Activated CD4-positive, CD25-positive, alpha-beta regulatory T cell treated with anti-CD3 and anti-CD28 coated beads, Interleukin-2, amount 50 U/mL, for 24 hours (primary cell): ENCODE data around the gene DNMT1.
"Not testable (repeated sequence)": the region's sequence is repeated elsewhere in the genome, so short reads cannot be mapped to it uniquely, and the experiment has no call there.

Source experiments
- ATAC-seq, 2 donors: fragments of 150-1000 bp; cut with Tn5 transposase; one replicate each; pipeline ENCODE4 v1.10.0; 2021; ENCODE audit warnings: mild to moderate bottlenecking in 1 of 2, moderate library complexity in 1 of 2

The DNMT1 gene

DNA sequence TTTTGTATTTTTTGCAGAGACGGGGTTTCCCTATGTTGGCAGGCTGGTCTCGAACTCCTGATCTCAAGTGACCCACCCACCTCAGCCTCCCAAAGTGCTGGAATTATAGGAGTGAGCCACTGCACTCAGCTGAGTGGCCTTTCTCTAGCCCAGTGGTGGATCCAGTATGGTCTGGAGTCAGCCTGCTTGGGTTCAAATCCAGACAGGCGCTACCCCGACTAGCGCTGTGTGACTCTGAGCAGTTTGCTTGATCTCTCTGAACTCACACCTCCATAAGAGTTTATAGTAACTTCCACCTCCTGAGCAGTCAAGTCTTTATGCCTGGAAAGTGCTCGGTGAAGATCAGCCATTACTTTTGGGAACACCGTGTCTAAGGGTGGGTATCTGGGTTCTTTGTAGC lies 25.9 kb upstream of the DNMT1 start:
- ATAC-seq = no peak

- peak; percentile 58 to 84 for ATAC-seq
These were observed 24.9 kb upstream of the DNMT1 start for GRCh38 chr19:10219678-10220077.

DNA sequence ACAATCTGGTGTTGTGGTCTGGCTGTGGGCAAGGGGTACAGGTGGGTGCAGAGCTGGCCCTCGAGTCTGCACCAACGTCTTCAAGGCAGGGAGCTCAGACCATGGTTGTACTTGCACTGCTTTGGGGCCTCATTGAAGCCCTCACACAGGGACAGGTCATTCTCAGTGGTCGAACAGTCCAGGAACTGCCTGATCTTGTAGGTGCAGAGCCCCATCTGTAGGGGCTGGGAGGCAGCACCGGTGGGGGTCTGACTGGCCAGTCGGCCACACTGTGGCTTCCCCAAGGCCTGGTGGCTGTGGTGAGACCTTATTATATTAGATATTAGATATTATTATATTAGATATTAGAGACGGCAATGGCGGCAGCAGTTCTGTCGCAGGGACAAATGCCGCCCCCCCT lies 22.3 kb upstream of the DNMT1 start:
- no peak for ATAC-seq

- no peak for ATAC-seq
These were observed 20.0 kb upstream of the DNMT1 start for GRCh38 chr19:10214784-10215183.

DNA sequence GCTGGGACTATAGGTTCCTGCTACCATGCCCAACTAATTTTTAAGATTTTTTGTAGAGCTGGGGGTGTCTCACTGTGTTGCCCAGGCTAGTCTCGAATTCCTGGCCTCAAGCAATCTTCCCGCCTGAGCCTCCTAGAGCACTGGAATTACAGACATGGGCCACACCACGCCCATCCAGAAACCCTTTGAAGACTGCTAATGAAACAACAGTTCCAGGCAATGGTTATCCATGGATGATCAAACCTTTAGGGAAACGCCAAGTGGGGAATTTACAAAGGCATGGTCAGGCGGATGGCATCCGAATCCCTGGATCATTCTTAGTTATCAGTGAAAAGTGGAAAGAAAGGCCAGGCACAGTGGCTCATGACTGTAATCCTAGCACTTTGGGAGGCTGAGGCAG lies 16.9 kb upstream of the DNMT1 start:
- ATAC-seq = no peak

DNA sequence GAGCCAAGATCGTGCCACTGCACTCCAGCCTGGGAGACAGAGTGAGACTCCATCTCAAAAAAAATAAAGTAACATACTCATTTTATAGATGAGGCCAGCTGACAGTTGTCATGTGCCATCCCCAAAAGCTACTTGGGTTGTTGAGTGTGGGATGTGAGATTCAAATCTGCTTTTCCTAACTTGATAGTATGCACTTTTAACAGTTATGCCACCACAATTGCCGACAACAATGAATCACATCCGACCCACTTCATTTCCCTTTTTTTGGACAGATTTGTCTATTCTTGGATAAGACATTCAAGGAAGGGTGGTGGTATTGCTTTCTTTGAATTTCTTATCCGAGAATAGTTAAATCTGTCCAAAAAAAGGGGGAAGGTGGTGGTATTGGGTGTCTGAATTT lies 16.3 kb upstream of the DNMT1 start:
- no peak for ATAC-seq

- no peak for ATAC-seq
These were observed 14.6 kb upstream of the DNMT1 start for GRCh38 chr19:10209315-10209714.

DNA sequence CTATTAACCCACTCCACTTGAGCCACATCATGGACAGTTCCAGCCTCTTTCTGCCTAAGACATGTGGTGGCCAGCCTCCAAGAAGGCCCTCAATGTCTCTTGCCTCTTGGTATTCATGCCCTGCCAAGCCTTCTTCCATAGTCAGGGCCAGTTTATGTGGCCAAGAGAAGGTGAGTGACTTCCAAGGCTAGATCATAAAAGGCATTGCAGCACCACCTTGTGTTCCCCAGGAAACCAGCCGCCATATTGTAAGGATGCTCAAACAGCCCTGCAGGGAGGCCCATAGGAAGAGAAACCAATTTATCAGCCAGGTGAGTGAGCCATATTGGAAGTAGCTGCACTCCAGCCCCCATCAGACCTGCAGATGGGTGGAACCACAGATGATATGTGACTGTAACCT lies 12.3 kb upstream of the DNMT1 start:
- no peak for ATAC-seq

DNA sequence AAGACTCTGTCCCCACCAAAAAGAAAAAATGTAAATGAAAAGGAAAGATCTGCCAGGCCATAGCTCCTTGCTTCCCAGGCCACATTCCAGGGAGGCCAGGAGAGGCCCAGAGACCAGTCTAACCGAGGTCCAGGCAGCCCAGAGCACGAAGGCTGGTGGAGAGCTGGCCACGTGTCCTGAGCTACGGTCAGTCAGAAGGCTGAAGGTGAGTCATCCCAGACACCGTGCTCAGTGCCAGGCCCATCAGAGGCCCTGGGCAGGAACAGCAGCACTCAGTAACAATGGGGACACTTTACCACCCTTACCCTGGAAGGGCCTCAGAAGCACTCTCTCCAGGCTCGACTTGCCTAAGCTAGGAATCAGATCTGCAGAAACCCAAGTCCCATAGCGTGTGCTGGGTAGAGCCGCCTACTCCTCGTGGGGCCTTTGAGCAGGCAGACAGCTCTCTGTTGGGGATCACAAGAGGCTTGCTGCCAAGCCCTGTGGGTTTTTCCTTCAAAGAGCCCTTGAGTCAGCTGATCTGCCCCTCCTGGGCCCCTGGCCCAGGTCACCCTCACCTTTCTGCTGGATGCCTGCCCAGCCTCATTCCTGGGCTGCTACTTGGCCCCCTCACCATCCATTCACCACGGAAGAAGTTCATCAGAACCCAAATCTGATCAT lies 11.6 kb upstream of the DNMT1 start:
- ATAC-seq = no peak

DNA sequence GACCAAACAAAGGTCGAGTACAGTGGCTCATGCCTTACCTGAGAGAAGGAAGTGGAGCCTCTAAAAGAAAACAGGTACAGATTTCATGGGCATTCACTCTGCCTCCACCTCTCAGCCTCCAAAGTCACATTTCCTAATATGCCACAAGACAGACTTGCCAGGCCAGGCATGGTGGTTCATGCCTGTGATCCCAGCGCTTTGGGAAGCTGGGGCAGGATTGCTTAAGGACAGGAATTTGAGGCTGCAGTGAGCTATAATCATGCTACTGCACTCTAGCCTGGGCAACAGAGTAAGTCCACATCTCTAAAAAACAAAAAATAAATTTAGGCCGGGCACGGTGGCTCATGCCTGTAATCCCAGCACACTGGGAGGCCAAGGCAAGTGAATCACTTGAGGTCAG lies 10.9 kb upstream of the DNMT1 start:
- ATAC-seq = no peak

GRCh38 chr19:10203686-10204085 lies 8.9 kb upstream of the DNMT1 start:
- no peak for ATAC-seq

DNA sequence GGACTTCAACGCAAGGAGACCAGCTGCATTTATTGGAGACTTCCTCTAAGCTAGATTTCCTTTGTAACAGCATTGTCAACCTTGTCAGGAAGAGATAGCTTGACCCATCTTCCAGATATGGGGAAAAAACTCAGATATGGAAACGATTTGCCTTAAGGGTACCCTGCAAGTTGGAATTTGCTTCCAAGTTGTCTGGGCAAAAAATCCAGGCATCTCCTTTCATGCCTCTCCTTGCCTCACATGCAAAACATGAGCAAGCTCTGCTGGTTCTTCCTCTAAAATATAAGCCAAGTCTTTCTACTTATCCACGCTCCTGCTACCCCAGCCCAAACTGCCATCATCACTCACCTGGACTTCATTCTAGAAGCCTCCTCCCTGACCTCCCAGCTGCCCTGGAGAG lies 6.4 kb upstream of the DNMT1 start:
- ATAC-seq = no peak

DNA sequence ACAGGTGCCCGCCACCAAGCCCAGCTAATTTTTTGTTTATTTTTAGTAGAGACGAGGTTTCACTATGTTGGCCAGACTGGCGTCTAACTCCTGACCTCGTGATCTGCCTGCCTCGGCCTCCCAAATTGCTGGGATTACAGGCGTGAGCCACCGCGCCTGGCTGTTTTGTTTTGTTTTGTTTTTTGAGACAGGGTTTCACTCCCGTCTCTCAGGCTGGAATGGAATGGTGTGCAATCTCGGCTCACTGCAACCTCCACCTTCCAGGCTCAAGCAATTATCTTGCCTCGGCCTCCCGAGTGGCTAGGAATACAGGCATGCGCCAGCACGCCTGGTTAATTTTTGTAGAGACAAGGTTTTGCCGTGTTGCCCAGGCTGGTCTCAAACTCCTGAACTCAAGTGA lies 5.3 kb upstream of the DNMT1 start:
- ATAC-seq = not testable (repeated sequence)

- ATAC-seq = peak in 1 of 2 donors; percentile 3
These were observed 4.3 kb upstream of the DNMT1 start for GRCh38 chr19:10198889-10199644.

DNA sequence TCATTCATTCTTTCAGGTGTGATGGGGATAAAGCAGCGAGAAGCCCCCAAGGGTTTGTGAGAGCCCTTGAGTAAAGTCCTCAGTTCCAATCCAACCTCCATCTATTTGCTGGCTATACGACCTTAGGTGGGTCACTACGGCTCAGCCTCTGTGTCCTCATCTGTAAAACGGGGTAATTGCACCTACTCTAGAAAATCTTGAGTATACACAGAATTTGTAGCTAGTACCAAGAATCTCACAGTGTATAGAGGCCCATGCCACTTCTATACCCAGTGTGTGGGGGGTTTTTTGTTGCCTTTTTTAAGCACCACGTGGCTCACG lies 406 bp upstream of the DNMT1 start:
- ATAC-seq = peak in 1 of 2 donors; percentile 14

- no peak for ATAC-seq
These were observed 808 bp downstream of the DNMT1 start for GRCh38 chr19:10193790-10194499.

DNA sequence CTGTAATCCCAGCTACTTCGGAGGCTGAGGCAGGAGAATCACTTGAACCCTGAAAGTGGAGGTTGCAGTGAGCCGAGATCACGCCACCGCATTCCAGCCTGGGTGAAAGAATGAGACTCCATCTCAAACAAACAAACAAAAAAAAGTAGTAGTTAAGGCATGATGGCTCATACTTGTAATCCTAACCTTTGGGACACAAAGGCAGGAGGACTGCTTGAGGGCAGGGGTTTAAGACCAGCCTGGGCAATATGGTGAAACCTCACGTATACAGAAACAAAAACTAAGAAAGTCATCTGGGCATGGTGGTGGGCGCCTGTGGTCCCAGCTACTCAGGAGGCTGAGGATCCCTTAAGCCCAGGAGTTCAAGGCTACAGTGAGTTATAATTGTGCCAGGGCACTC lies 1.8 kb downstream of the DNMT1 start:
- ATAC-seq = no peak

DNA sequence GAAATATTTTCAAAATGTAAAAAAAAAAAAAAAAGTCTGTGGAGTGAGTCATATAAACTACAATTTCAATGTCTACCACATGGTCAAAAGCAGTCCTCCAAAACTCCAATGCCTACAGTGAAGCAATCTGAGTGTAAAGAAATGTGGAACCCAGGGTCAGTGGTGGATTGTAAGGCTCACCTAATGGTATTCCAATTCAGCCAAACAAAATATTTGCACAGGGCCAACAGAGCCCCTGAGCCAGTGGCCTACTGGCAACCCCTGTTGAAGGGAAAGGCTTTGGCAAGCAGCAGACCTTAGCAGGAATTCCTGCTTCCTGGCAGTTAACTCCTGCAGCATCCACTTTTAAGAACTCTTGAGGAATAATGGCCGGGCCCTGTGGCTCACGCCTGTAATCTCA lies 3.4 kb downstream of the DNMT1 start:
- ATAC-seq = no peak

GRCh38 chr19:10190026-10190425 lies 4.7 kb downstream of the DNMT1 start:
- ATAC-seq = no peak

DNA sequence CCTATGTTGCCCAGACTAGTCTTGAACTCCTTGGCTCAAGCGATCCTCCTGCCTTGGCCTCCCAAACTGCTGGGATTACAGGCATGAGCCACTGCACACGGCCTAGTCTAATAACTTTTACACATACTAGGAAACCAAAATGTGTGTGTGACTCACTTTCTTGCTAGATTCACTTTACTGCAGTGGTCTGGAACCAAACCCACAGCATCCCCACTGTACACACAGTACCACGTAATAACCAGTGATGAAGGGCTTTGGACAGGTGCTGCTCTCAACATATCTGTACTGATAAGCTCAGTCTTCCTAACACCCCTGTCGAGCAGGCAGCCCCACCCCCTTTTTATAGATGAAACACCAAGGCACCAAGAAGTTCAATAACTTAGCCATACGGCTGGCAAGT lies 5.1 kb downstream of the DNMT1 start:
- peak; percentile 50 to 72 for ATAC-seq

GRCh38 chr19:10187315-10187714 lies 7.4 kb downstream of the DNMT1 start:
- no peak for ATAC-seq

GRCh38 chr19:10184636-10185035 lies 10.1 kb downstream of the DNMT1 start:
- no peak for ATAC-seq

DNA sequence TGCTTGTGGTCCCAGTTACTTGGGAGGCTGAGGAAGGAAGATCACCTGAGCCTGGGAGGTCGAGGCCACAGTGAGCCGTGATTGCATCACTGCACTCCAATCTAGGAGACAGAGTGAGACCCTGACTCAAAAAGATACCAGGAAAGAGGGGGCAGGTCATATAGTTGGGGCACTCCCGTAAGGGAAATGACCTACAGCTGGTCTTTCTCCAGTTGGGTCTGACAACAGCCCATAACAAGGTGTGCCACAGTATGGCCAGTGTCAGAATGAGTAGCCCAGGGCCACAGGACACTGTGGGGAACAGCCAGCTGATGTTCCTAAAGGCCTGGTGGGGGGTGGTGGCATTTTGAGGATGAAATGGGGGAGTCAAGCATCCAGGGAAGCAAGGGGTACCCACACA lies 10.8 kb downstream of the DNMT1 start:
- ATAC-seq = no peak

DNA sequence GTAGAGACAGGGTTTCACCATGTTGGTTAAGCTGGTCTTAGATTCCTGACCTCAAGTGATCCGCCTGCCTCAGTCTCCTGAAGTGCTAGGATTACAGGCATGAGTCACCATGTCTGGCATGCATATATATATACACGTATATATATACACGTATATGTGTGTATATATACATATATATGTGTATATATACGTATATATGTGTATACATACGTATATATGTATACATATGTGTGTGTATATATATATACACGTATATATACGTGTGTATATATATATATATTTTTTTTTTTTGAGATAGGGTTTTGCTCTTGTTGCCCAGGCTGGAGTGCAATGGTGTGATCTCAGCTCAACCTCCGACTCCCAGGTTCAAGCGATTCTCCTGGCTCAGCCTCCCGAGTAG lies 11.9 kb downstream of the DNMT1 start:
- ATAC-seq = no peak
